ENCODE measurements around the gene TGFBR1. TPM values are rescaled to one million over a fixed set of nuclear protein-coding genes. Genes with fewer than 3 reads are reported as not detected.

The TGFBR1 gene
- total RNA-seq, 1 donor from 2014 or later = 207 TPM

- Mint-ChIP-seq H3K27me3 (ENCODE audit: unreplicated experiment) (peaks cover 4% of the 10 kb centered on the region), H3K4me1 (ENCODE audit: low read depth, unreplicated experiment) (peaks cover 9% of the 10 kb centered on the region), H3K4me3 (ENCODE audit: unreplicated experiment) (no peak overlapping the region), H3K36me3 (ENCODE audit: unreplicated experiment) (no peaks in the 10 kb centered on the region), H3K9me3 (ENCODE audit: unreplicated experiment) (peaks cover 10% of the 10 kb centered on the region), H3K27ac (ENCODE audit: unreplicated experiment) (no peak overlapping the region)
- no peak for TF ChIP-seq CTCF (IDR thresholded peaks at IDR 0.05; ENCODE audit: partially characterized antibody, unreplicated experiment)
- DNase-seq = no peak
These were observed 78.7 kb downstream of the TGFBR1 start for GRCh38 chr9:99183616-99184015.

- Mint-ChIP-seq H3K9me3 (ENCODE audit: unreplicated experiment) (peaks cover 9% of the 10 kb centered on the region), H3K36me3 (ENCODE audit: unreplicated experiment) (no peaks in the 10 kb centered on the region), H3K27me3 (ENCODE audit: unreplicated experiment) (peaks cover 4% of the 10 kb centered on the region), H3K4me1 (ENCODE audit: low read depth, unreplicated experiment) (peaks cover 9% of the 10 kb centered on the region), H3K27ac (ENCODE audit: unreplicated experiment) (peak overlapping the region; percentile 95), H3K4me3 (ENCODE audit: unreplicated experiment) (no peak overlapping the region)
- no peak for DNase-seq
- TF ChIP-seq CTCF (IDR thresholded peaks at IDR 0.05; ENCODE audit: partially characterized antibody, unreplicated experiment) = no peak
These were observed 79.2 kb downstream of the TGFBR1 start for GRCh38 chr9:99184110-99184474.

- Mint-ChIP-seq H3K9me3 (ENCODE audit: unreplicated experiment) (peaks cover 9% of the 10 kb centered on the region), H3K4me1 (ENCODE audit: low read depth, unreplicated experiment) (peaks cover 9% of the 10 kb centered on the region), H3K27me3 (ENCODE audit: unreplicated experiment) (peaks cover 4% of the 10 kb centered on the region), H3K27ac (ENCODE audit: unreplicated experiment) (peak overlapping the region; percentile 95), H3K36me3 (ENCODE audit: unreplicated experiment) (no peaks in the 10 kb centered on the region), H3K4me3 (ENCODE audit: unreplicated experiment) (no peak overlapping the region)
- peak; percentile 88 for DNase-seq
- TF ChIP-seq CTCF (IDR thresholded peaks at IDR 0.05; ENCODE audit: partially characterized antibody, unreplicated experiment) = peak; percentile 95
These were observed 79.8 kb downstream of the TGFBR1 start for GRCh38 chr9:99184475-99185347.

- H3K27ac Mint-ChIP-seq (ENCODE audit: unreplicated experiment) = no peak overlapping the region
- H3K4me3 Mint-ChIP-seq (ENCODE audit: unreplicated experiment) = no peak overlapping the region
- H3K36me3 Mint-ChIP-seq (ENCODE audit: unreplicated experiment) = no peaks in the 10 kb centered on the region
- peaks cover 9% of the 10 kb centered on the region for H3K4me1 Mint-ChIP-seq (ENCODE audit: low read depth, unreplicated experiment)
- H3K9me3 Mint-ChIP-seq (ENCODE audit: unreplicated experiment) = peaks cover 8% of the 10 kb centered on the region
- DNase-seq = no peak
- TF ChIP-seq CTCF (IDR thresholded peaks at IDR 0.05; ENCODE audit: partially characterized antibody, unreplicated experiment) = no peak
- peaks cover 4% of the 10 kb centered on the region for H3K27me3 Mint-ChIP-seq (ENCODE audit: unreplicated experiment)
These were observed 80.4 kb downstream of the TGFBR1 start for GRCh38 chr9:99185348-99185632.

GRCh38 chr9:99185934-99186333, 81.0 kb downstream of the TGFBR1 start:
- H3K9me3 Mint-ChIP-seq (ENCODE audit: unreplicated experiment) = peaks cover 8% of the 10 kb centered on the region
- peaks cover 2% of the 10 kb centered on the region for H3K36me3 Mint-ChIP-seq (ENCODE audit: unreplicated experiment)
- H3K4me3 Mint-ChIP-seq (ENCODE audit: unreplicated experiment) = peak overlapping the region; percentile 14
- DNase-seq = peak; percentile 40
- TF ChIP-seq CTCF (IDR thresholded peaks at IDR 0.05; ENCODE audit: partially characterized antibody, unreplicated experiment) = no peak
- peak overlapping the region; percentile 71 for H3K27ac Mint-ChIP-seq (ENCODE audit: unreplicated experiment)
- H3K27me3 Mint-ChIP-seq (ENCODE audit: unreplicated experiment) = peaks cover 4% of the 10 kb centered on the region
- peaks cover 9% of the 10 kb centered on the region for H3K4me1 Mint-ChIP-seq (ENCODE audit: low read depth, unreplicated experiment)

Data from glutamatergic neuron (in vitro differentiated cells).